ENCODE data around the gene ZBTB24. TPM values are rescaled to one million over a fixed set of nuclear protein-coding genes. Genes with fewer than 3 reads are reported as not detected.
A peak's percentile ranks its signal among the peaks of the same experiment; 100 is the strongest.

Gene ZBTB24
- total RNA-seq = 1 to 10 TPM; 9.2 to 9.8 TPM
- polyA plus RNA-seq (2013, experiment 1 of 2) = 8.4 TPM
- polyA plus RNA-seq (2013, experiment 2 of 2) = 7.1 TPM
- long read RNA-seq, experiment 1, partial matches to known transcripts = 0 of 5 reads
- long read RNA-seq, experiment 1, other reads (novel, unspliced or antisense) = 5 of 5 reads
- long read RNA-seq, experiment 2, full-length matches to known transcripts = 8 of 13 reads
- long read RNA-seq, experiment 2, partial matches to known transcripts = 1 of 13 reads
- long read RNA-seq, experiment 2, other reads (novel, unspliced or antisense) = 4 of 13 reads
- long read RNA-seq, experiment 3, full-length matches to known transcripts = 3 of 10 reads
- long read RNA-seq, experiment 3, partial matches to known transcripts = 1 of 10 reads
- long read RNA-seq, experiment 3, other reads (novel, unspliced or antisense) = 6 of 10 reads
- long read RNA-seq, experiment 4, partial matches to known transcripts = 3 of 4 reads
- long read RNA-seq, experiment 4, other reads (novel, unspliced or antisense) = 1 of 4 reads

- Histone ChIP-seq H3K9ac (ENCODE audit: extremely low read depth, low read length, poor library complexity, severe bottlenecking) (peak within 1 kb of the TSS; percentile 63), H3K4me1 (ENCODE audit: control insufficient read depth, insufficient read depth, low read length) (no peaks in the 10 kb centered on the region), H3K27ac (ENCODE audit: low read depth, low read length) (no peak within 1 kb of the TSS), H3K4me3 (ENCODE audit: low read length) (peak within 1 kb of the TSS; percentile 93), H3K27me3 (ENCODE audit: control insufficient read depth, insufficient read depth, low read length, poor library complexity, severe bottlenecking) (peaks cover 17% of the 10 kb centered on the region), H3K9me3 (ENCODE audit: control insufficient read depth, low read length) (peaks cover 12% of the 10 kb centered on the region), H3K36me3 (ENCODE audit: control insufficient read depth, insufficient read depth, low read length) (peaks cover 28% of the 10 kb centered on the region)
- peak; percentile 99 for DNase-seq
- Mint-ChIP-seq H3K9me3 (no peaks in the 10 kb centered on the region), H3K4me1 (peaks cover 25% of the 10 kb centered on the region), H3K36me3 (ENCODE audit: low read depth) (peaks cover 24% of the 10 kb centered on the region), H3K4me3 (peak within 1 kb of the TSS; percentile 80), H3K27ac (peak within 1 kb of the TSS; percentile 90), H3K27me3 (ENCODE audit: insufficient read depth) (peaks cover 14% of the 10 kb centered on the region)
- WGBS, 2 experiments (ENCODE audit: insufficient coverage in 1 of 2, insufficient read length in 1 of 2) = 0% methylated on average over 5 to 84 of the region's 97 CpGs
- TF ChIP-seq CTCF (conservative IDR thresholded peaks at IDR 0.05) = no peak
These were observed at the start of gene ZBTB24 for GRCh38 chr6:109482905-109483734. Gene ZBTB24 (minus strand): TSS chr6:109483219. CDS start chr6:109482026, 1,193 bp downstream.

- Histone ChIP-seq H3K36me3 (ENCODE audit: control insufficient read depth, insufficient read depth, low read length) (no peaks in the 10 kb centered on the region), H3K9me3 (ENCODE audit: control insufficient read depth, low read length) (no peaks in the 10 kb centered on the region), H3K27me3 (ENCODE audit: control insufficient read depth, insufficient read depth, low read length, poor library complexity, severe bottlenecking) (no peaks in the 10 kb centered on the region), H3K4me1 (ENCODE audit: control insufficient read depth, insufficient read depth, low read length) (no peaks in the 10 kb centered on the region), H3K9ac (ENCODE audit: extremely low read depth, low read length, poor library complexity, severe bottlenecking) (no peak overlapping the region), H3K4me3 (ENCODE audit: low read length) (no peak overlapping the region), H3K27ac (ENCODE audit: low read depth, low read length) (no peak overlapping the region)
- Mint-ChIP-seq H3K9me3 (peaks cover 12% of the 10 kb centered on the region), H3K4me3 (no peak overlapping the region), H3K36me3 (ENCODE audit: low read depth) (no peaks in the 10 kb centered on the region), H3K27ac (no peak overlapping the region), H3K27me3 (ENCODE audit: insufficient read depth) (no peaks in the 10 kb centered on the region), H3K4me1 (no peaks in the 10 kb centered on the region)
- no peak for DNase-seq
- 96 to 97% methylated on average over 4 to 6 of the region's 6 CpGs for WGBS, 2 experiments (ENCODE audit: insufficient coverage in 1 of 2, insufficient read length in 1 of 2)
- no peak for TF ChIP-seq CTCF (conservative IDR thresholded peaks at IDR 0.05)
These were observed 48.4 kb upstream of the ZBTB24 start for GRCh38 chr6:109531446-109531845.

- H3K4me1 ChIP-seq (ENCODE audit: control insufficient read depth, insufficient read depth, low read length) = no peaks in the 10 kb centered on the region
- no peak overlapping the region for H3K27ac Mint-ChIP-seq
- no peaks in the 10 kb centered on the region for H3K27me3 ChIP-seq (ENCODE audit: control insufficient read depth, insufficient read depth, low read length, poor library complexity, severe bottlenecking)
- no peaks in the 10 kb centered on the region for H3K27me3 Mint-ChIP-seq (ENCODE audit: insufficient read depth)
- H3K9me3 Mint-ChIP-seq = peaks cover 26% of the 10 kb centered on the region
- TF ChIP-seq CTCF (conservative IDR thresholded peaks at IDR 0.05) = peak; percentile 72
- no peak overlapping the region for H3K4me3 ChIP-seq (ENCODE audit: low read length)
- H3K27ac ChIP-seq (ENCODE audit: low read depth, low read length) = no peak overlapping the region
- no peak overlapping the region for H3K4me3 Mint-ChIP-seq
- WGBS, 2 experiments (ENCODE audit: insufficient coverage in 1 of 2, insufficient read length in 1 of 2) = 81 to 86% methylated on average over 2 to 3 of the region's 3 CpGs
- peaks cover 18% of the 10 kb centered on the region for H3K9me3 ChIP-seq (ENCODE audit: control insufficient read depth, low read length)
- DNase-seq = no peak
- no peaks in the 10 kb centered on the region for H3K4me1 Mint-ChIP-seq
- no peaks in the 10 kb centered on the region for H3K36me3 ChIP-seq (ENCODE audit: control insufficient read depth, insufficient read depth, low read length)
- H3K36me3 Mint-ChIP-seq (ENCODE audit: low read depth) = peaks cover 3% of the 10 kb centered on the region
- H3K9ac ChIP-seq (ENCODE audit: extremely low read depth, low read length, poor library complexity, severe bottlenecking) = no peak overlapping the region
These were observed 45.0 kb upstream of the ZBTB24 start for GRCh38 chr6:109527989-109528388.

Measured in endodermal cell (in vitro differentiated cells).